HG02852 (cell line): ENCODE measurements around the gene ZNF280D.
A peak's percentile ranks its signal among the peaks of the same experiment; 100 is the strongest.

Experiments
- ATAC-seq: cut with Tn5 transposase; IDR thresholded peaks from one replicate; pipeline ENCODE4 v1.9.1; 2021; ENCODE audit warnings: mild to moderate bottlenecking, moderate library complexity; ENCODE audit not compliant: unreplicated experiment

Gene ZNF280D

GRCh38 chr15:56640549-56640948, 92.8 kb downstream of the ZNF280D start:
- no peak for ATAC-seq

GRCh38 chr15:56640127-56640526, 93.2 kb downstream of the ZNF280D start:
- no peak for ATAC-seq

GRCh38 chr15:56639631-56640030, 93.7 kb downstream of the ZNF280D start:
- ATAC-seq: no peak

GRCh38 chr15:56631765-56632164, 101.5 kb downstream of the ZNF280D start:
- ATAC-seq: no peak

- no peak for ATAC-seq
Observed at GRCh38 chr15:56628893-56629532, 104.3 kb downstream of the ZNF280D start.

GRCh38 chr15:56619887-56620286, 113.4 kb downstream of the ZNF280D start:
- ATAC-seq: no peak

GRCh38 chr15:56617628-56618027, 115.7 kb downstream of the ZNF280D start:
- no peak for ATAC-seq

GRCh38 chr15:56616551-56616950, 116.8 kb downstream of the ZNF280D start:
- no peak for ATAC-seq

- ATAC-seq: no peak
Observed at GRCh38 chr15:56613811-56614210, 119.5 kb downstream of the ZNF280D start.

GRCh38 chr15:56608993-56609392, 124.3 kb downstream of the ZNF280D start:
- ATAC-seq: no peak

GRCh38 chr15:56608140-56608778, 125.0 kb downstream of the ZNF280D start:
- peak; percentile 94 for ATAC-seq

- no peak for ATAC-seq
Observed at GRCh38 chr15:56602253-56602652, 131.1 kb downstream of the ZNF280D start.

- no peak for ATAC-seq
Observed at GRCh38 chr15:56600380-56600779, 132.9 kb downstream of the ZNF280D start.

GRCh38 chr15:56598991-56599390, 134.3 kb downstream of the ZNF280D start:
- ATAC-seq: no peak

GRCh38 chr15:56587686-56588085, 145.6 kb downstream of the ZNF280D start:
- no peak for ATAC-seq

GRCh38 chr15:56586206-56586605, 147.1 kb downstream of the ZNF280D start:
- no peak for ATAC-seq

- no peak for ATAC-seq
Observed at GRCh38 chr15:56582785-56583184, 150.5 kb downstream of the ZNF280D start.
